GM12878 (cell line): Measurements from ENCODE around the gene BNIP2. TPM values are rescaled to one million over a fixed set of nuclear protein-coding genes. Genes with fewer than 3 reads are reported as not detected.

Experiments
- ATAC-seq: fragments of 200-7000 bp; cut with Tn5 transposase; 3 replicates; pipeline ENCODE4 v1.9.1; 2020; ENCODE audit warnings: mild to moderate bottlenecking, moderate library complexity
- BruUV-seq: library from RNA; stranded (reverse); fragments of 400-500 nt; replicated peaks from 2 replicates; lab custom pipeline; 2021; lab: Mats Ljungman, UMichigan
- CTCF ChIA-PET: fragments of 300-600 bp; sonication (Branson Sonifier 250); formaldehyde crosslinking; extraction: SDS; loops from one replicate; lab custom pipeline; 2021; ENCODE audit warnings: inconsistent platforms; lab: Yijun Ruan, JAX
- POLR2A ChIA-PET: fragments of 350-600 bp; formaldehyde crosslinking; extraction: SDS; loops from one replicate; lab custom pipeline; 2021; ENCODE audit warnings: inconsistent platforms; lab: Charles Lee
- RAD21 ChIA-PET: fragments of 300-600 bp; sonication (Branson Sonifier 250); formaldehyde crosslinking; loops from one replicate; lab custom pipeline; 2023; ENCODE audit warnings: antibody characterized with exemption; ENCODE audit not compliant: unreplicated experiment; lab: Charles Lee
- SMC1A ChIA-PET: fragments of 300-600 bp; sonication (Branson Sonifier 250); formaldehyde crosslinking; loops from one replicate; lab custom pipeline; 2023; ENCODE audit not compliant: unreplicated experiment, uncharacterized antibody; lab: Charles Lee
- DNase-seq: peaks from one replicate; pipeline ENCODE4 v3.0.0-alpha.2; 2011; ENCODE audit warnings: low read depth, low spot score
- FAIRE-seq: peaks from 3 replicates; lab custom pipeline; 2011; peaks lifted over from hg19 to GRCh38; lab: Jason Lieb, UNC
- H2AFZ ChIP-seq: 2 replicates; pipeline ENCODE4 v1.6.0; 2011; ENCODE audit warnings: low read depth, low read length, control low read depth; ENCODE audit not compliant: control insufficient read depth
- H3K27ac ChIP-seq: 2 replicates; pipeline ENCODE4 v1.5.1; 2011; ENCODE audit warnings: control low read depth; ENCODE audit not compliant: control insufficient read depth, insufficient read depth
- H3K27me3 ChIP-seq, 2 experiments: replicated peaks in 1 of 2; 2 replicates each; pipeline versions ENCODE4 v1.6.0 to v1.6.1; 2011; ENCODE audit warnings: low read length in 1 of 2; ENCODE audit not compliant: control insufficient read depth in 2 of 2, insufficient read depth in 2 of 2
- H3K36me3 ChIP-seq, 2 experiments: 2 replicates each; pipeline ENCODE4 v1.5.1; 2011; ENCODE audit warnings: low read length in 1 of 2; ENCODE audit not compliant: control insufficient read depth in 2 of 2, insufficient read depth in 2 of 2
- H3K4me1 ChIP-seq: 2 replicates; pipeline ENCODE4 v1.6.1; 2011; ENCODE audit warnings: mild to moderate bottlenecking, low read length, moderate library complexity, mixed read lengths; ENCODE audit not compliant: control insufficient read depth, insufficient read depth
- H3K4me2 ChIP-seq: 2 replicates; pipeline ENCODE4 v1.6.0; 2011; ENCODE audit warnings: control low read depth; ENCODE audit not compliant: control insufficient read depth, insufficient read depth
- H3K4me3 ChIP-seq: fragments of 200-600 bp; sonication (generic); 2 replicates; pipeline ENCODE4 v1.5.1; 2016
- H3K79me2 ChIP-seq: 2 replicates; pipeline ENCODE4 v1.6.0; 2011; ENCODE audit warnings: low read length; ENCODE audit not compliant: control insufficient read depth, insufficient read depth
- H3K9ac ChIP-seq: 2 replicates; pipeline ENCODE4 v1.8.0; 2011; ENCODE audit warnings: low read length, control low read depth, mixed read lengths; ENCODE audit not compliant: control insufficient read depth, insufficient read depth
- H3K9me3 ChIP-seq: replicated peaks from 3 replicates; pipeline ENCODE4 v1.5.1; 2011; ENCODE audit warnings: mild to moderate bottlenecking, low read length; ENCODE audit not compliant: control insufficient read depth, insufficient read depth
- H4K20me1 ChIP-seq: 2 replicates; pipeline ENCODE4 v1.6.0; 2011; ENCODE audit not compliant: control insufficient read depth, insufficient read depth
- ASH2L ChIP-seq: fragments of 300-600, 200-600 bp; sonication (generic); IDR thresholded peaks from 2 replicates; pipeline ENCODE4 v1.6.1; 2017; ENCODE audit warnings: low read depth, mild to moderate bottlenecking, borderline replicate concordance
- CBX5 ChIP-seq: sonication (generic); IDR thresholded peaks from 2 replicates; pipeline ENCODE4 v1.6.1; 2016; ENCODE audit warnings: low read depth, moderate library complexity, mild to moderate bottlenecking, inconsistent platforms
- HDAC2 ChIP-seq: fragments of 200-600 bp; sonication (generic); IDR thresholded peaks from 2 replicates; pipeline ENCODE4 v1.6.1; 2017
- MYB ChIP-seq: fragments of 150-350 bp; IDR thresholded peaks from 2 replicates; pipeline ENCODE4 v1.6.1; 2014; ENCODE audit warnings: mild to moderate bottlenecking, low read depth, low read length, borderline replicate concordance
- NBN ChIP-seq: fragments of 450-650 bp; IDR thresholded peaks from 2 replicates; pipeline ENCODE4 v1.6.1; 2016
- NR2F1 ChIP-seq: fragments of 450-650 bp; conservative IDR thresholded peaks from 2 replicates; pipeline ENCODE4 v1.6.1; 2017; ENCODE audit warnings: mild to moderate bottlenecking
- NRF1 ChIP-seq: conservative IDR thresholded peaks from 2 replicates; pipeline ENCODE4 v1.6.1; 2011; ENCODE audit warnings: mild to moderate bottlenecking, low read depth, low read length, improper control_type of control experiment
- SIN3A ChIP-seq: IDR thresholded peaks from 2 replicates; pipeline ENCODE4 v1.6.1; 2012; ENCODE audit warnings: low read depth, low read length, improper control_type of control experiment
- STAT1 ChIP-seq: fragments of 450-650 bp; conservative IDR thresholded peaks from 2 replicates; pipeline ENCODE4 v1.6.1; 2014; ENCODE audit warnings: antibody characterized with exemption, mild to moderate bottlenecking
- TBL1XR1 ChIP-seq: IDR thresholded peaks from 2 replicates; pipeline ENCODE4 v1.6.1; 2012; ENCODE audit warnings: low read depth, low read length, improper control_type of control experiment
- TCF3 ChIP-seq: IDR thresholded peaks from 2 replicates; pipeline ENCODE4 v1.6.1; 2012; ENCODE audit warnings: low read depth, mild to moderate bottlenecking, low read length, borderline replicate concordance; ENCODE audit not compliant: insufficient read depth
- ZNF384 ChIP-seq: IDR thresholded peaks from 2 replicates; pipeline ENCODE4 v1.6.1; 2012; ENCODE audit warnings: low read depth, mild to moderate bottlenecking, low read length, improper control_type of control experiment, borderline replicate concordance
- ZNF622 ChIP-seq: fragments of 450-650 bp; IDR thresholded peaks from 2 replicates; pipeline ENCODE4 v1.6.1; 2017; ENCODE audit warnings: mild to moderate bottlenecking, inconsistent platforms
- ZSCAN29 ChIP-seq: fragments of 450-650 bp; IDR thresholded peaks from 2 replicates; pipeline ENCODE4 v1.6.1; 2017; ENCODE audit warnings: mild to moderate bottlenecking, moderate library complexity
- WGBS: methylation state at CpG from one replicate; pipeline ENCODE4 v1.1.6; 2016; ENCODE audit warnings: low lambda C conversion rate; ENCODE audit not compliant: insufficient replicate concordance, insufficient coverage; ENCODE audit errors: missing lambda C conversion rate; 5-methylcytosine and 5-hydroxymethylcytosine counted together
- in situ Hi-C: fragments of 300-500 bp; cut with MboI; formaldehyde crosslinking; loops from 9 replicates; pipeline ENCODE4 v1.14.3; 2018; ENCODE audit warnings: mixed read lengths
- intact Hi-C: fragments of 100-400 bp; cut with micrococcal nuclease; formaldehyde crosslinking; loops from one replicate; pipeline ENCODE4 v1.14.2; 2022; ENCODE audit not compliant: unreplicated experiment
- polyA plus RNA-seq, 11 experiments: library from polyadenylated mRNA; depleted of rRNA in 4 of 11; unstranded in 6 of 11; stranded (reverse) in 5 of 11; fragments of >200 nt; fragmentation: Nextera tagmentation in 4 of 11; fragmentation: Illumina TruSeq in 1 of 11; extraction: Ambion mirVana in 4 of 11; extraction: Trizol in 1 of 11; gene quantifications; 1 replicate in 1 of 11; 2 replicates in 10 of 11; pipeline versions ENCODE4 v1.2.1 to v1.2.3, GENCODE V29; 2011 to 2016; ENCODE audit warnings: inconsistent platforms in 2 of 11, missing spikeins in 2 of 11, low read depth in 1 of 11
- total RNA-seq, 4 experiments: library from RNA; depleted of rRNA in 3 of 4; stranded (reverse); fragments of >200 nt in 3 of 4; fragmentation: Illumina TruSeq in 1 of 4; extraction: Trizol in 1 of 4; gene quantifications; 2 replicates each; pipeline versions ENCODE4 v1.2.1 to v1.2.3, GENCODE V29; 2013 to 2021
- TF ChIP-seq, protein P1 (sequence below): fragments of 450-650 bp; IDR thresholded peaks from 2 replicates; pipeline ENCODE4 v1.6.1; 2016; ENCODE audit warnings: mild to moderate bottlenecking
- TF ChIP-seq, protein P2 (sequence below): fragments of 450-650 bp; IDR thresholded peaks from 2 replicates; pipeline ENCODE4 v1.6.1; 2017; ENCODE audit warnings: borderline replicate concordance

Gene BNIP2
- total and polyA plus RNA-seq, 10 of the 15 experiments (the other 5 are each of a cell fraction or from before 2014, with no cell fraction given), result 29.9 to 122 (median 67.7) TPM

DNA sequence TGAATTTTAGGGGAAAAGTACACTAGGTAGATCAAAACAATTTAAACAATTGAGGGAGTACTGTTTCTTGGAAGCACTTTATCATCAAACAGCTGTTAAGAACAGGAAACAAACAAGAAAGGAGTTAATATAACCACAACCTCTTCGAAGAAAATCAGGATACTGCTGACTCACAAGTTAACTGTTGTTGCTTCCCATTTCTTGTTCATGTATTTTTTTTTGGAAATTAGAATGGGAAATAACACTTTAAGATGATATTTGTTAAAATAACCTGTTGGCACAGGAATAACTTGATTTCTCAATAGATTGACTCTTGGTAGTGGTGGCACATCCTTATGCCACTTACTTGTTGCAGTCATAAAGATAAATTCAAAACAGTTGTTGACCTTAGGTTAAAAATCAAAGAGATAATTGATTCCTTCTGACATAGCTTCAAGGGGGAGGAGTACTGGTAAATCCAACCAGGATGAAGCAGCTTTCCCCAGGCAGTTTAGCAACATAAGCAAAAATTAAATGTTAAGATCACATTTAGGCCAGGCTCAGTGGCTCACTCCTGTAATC lies 3.3 kb downstream of the BNIP2 start:
- H3K27me3 ChIP-seq, result no peaks in the 10 kb centered on the region
- peak overlapping the region; percentile 81 for H3K27ac ChIP-seq
- no TSS peak for BruUV-seq
- H3K9me3 ChIP-seq, result no peaks in the 10 kb centered on the region
- no peak for DNase-seq
- CTCF ChIA-PET, result interaction anchor here (0.7 to 0.9 kb wide), 2 partner anchors 153 to 490 kb away, joined by 3 read pairs; no protein-coding TSS in a partner anchor
- FAIRE-seq, result no peak
- in situ Hi-C loops, result no loop called here
- ATAC-seq, result no peak
- peak overlapping the region; percentile 0; the same call in 1 of the 2 replicates for H3K9ac ChIP-seq
- TF ChIP-seq NR2F1 (0 out of 2 replicates have a peak, but pooled peaks have one; percentile 19), TCF3 (no peak)
- TF ChIP-seq, all 136 proteins: peak for 1
- RAD21 ChIA-PET, result interaction anchor here (1.1 kb wide), 1 partner anchor 157 kb away, joined by 3 read pairs; no protein-coding TSS in a partner anchor
- H3K36me3 ChIP-seq, result peaks cover 1 to 8% of the 10 kb centered on the region in 2 experiments; a peak in 3 of 4 replicates
- H3K79me2 ChIP-seq, result peaks cover 59% of the 10 kb centered on the region
- intact Hi-C loops, result loop anchor here (5.0 kb wide), 1 partner anchor 711 kb away; the partner anchor contains the start of gene ANXA2
- POLR2A ChIA-PET, result no interaction called here
- H3K4me2 ChIP-seq, result peak overlapping the region; percentile 98
- H2AFZ ChIP-seq, result no peak overlapping the region
- SMC1A ChIA-PET, result interaction anchor here (0.9 to 1.9 kb wide), 4 partner anchors 61 to 698 kb away, joined by 3 to 5 read pairs (median 3); no protein-coding TSS in a partner anchor
- H4K20me1 ChIP-seq, result no peaks in the 10 kb centered on the region
- H3K4me1 ChIP-seq, result peaks cover 9% of the 10 kb centered on the region
- peak overlapping the region; percentile 65 for H3K4me3 ChIP-seq
- 6% methylated on average over 1 of the region's 1 CpG for WGBS

DNA sequence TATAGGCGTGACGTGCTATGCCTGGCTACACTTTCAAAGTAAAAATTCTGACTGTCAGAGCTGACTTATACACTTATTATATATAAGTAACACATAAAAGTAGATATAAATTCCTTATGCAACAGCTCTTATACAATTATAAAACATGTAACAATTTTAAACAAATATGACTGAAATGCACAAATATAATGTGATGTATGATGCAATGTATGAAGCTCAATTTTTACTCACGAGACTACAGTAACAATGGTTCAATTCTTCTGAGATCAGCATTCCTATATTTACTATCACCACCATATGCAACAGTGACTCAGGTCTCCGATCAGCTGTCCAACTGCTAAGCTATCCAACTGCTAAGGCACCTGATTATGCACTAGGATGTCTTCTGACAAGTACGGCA lies 8.2 kb downstream of the BNIP2 start:
- Histone ChIP-seq H3K4me3 (no peak overlapping the region), H3K36me3 (peaks cover 12 to 26% of the 10 kb centered on the region in 2 experiments; a peak in 3 of 4 replicates), H3K79me2 (peaks cover 27% of the 10 kb centered on the region), H3K27me3 (no peaks in the 10 kb centered on the region), H3K4me2 (no peak overlapping the region), H3K9me3 (no peaks in the 10 kb centered on the region), H2AFZ (no peak overlapping the region), H3K9ac (no peak overlapping the region), H3K27ac (no peak overlapping the region), H3K4me1 (no peaks in the 10 kb centered on the region), H4K20me1 (no peaks in the 10 kb centered on the region)
- ATAC-seq, result no peak
- ChIA-PET POLR2A (no interaction called here), RAD21 (no interaction called here), CTCF (interaction anchor here (0.6 to 1.0 kb wide), 3 partner anchors 11 to 771 kb away, joined by 3 to 4 read pairs (median 3); no protein-coding TSS in a partner anchor), SMC1A (interaction anchor here (0.9 kb wide), 1 partner anchor 24 kb away, joined by 3 read pairs; no protein-coding TSS in a partner anchor)
- BruUV-seq, result no TSS peak
- intact Hi-C loops (no loop called here), in situ Hi-C loops (no loop called here)
- 97% methylated on average over 4 of the region's 5 CpGs for WGBS
- FAIRE-seq, result no peak
- no peak for DNase-seq
- TF ChIP-seq ZNF384 (no peak), MYB (no peak), SIN3A (no peak), STAT1 (no peak), TBL1XR1 (no peak), NRF1 (no peak), ZSCAN29 (no peak), HDAC2 (no peak), ASH2L (no peak), ZNF622 (no peak), NBN (no peak), CBX5 (no peak)
- TF ChIP-seq, protein P1, sequence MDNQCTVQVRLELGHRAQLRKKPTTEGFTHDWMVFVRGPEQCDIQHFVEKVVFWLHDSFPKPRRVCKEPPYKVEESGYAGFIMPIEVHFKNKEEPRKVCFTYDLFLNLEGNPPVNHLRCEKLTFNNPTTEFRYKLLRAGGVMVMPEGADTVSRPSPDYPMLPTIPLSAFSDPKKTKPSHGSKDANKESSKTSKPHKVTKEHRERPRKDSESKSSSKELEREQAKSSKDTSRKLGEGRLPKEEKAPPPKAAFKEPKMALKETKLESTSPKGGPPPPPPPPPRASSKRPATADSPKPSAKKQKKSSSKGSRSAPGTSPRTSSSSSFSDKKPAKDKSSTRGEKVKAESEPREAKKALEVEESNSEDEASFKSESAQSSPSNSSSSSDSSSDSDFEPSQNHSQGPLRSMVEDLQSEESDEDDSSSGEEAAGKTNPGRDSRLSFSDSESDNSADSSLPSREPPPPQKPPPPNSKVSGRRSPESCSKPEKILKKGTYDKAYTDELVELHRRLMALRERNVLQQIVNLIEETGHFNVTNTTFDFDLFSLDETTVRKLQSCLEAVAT, result no peak
- TF ChIP-seq, protein P2, sequence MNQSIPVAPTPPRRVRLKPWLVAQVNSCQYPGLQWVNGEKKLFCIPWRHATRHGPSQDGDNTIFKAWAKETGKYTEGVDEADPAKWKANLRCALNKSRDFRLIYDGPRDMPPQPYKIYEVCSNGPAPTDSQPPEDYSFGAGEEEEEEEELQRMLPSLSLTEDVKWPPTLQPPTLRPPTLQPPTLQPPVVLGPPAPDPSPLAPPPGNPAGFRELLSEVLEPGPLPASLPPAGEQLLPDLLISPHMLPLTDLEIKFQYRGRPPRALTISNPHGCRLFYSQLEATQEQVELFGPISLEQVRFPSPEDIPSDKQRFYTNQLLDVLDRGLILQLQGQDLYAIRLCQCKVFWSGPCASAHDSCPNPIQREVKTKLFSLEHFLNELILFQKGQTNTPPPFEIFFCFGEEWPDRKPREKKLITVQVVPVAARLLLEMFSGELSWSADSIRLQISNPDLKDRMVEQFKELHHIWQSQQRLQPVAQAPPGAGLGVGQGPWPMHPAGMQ, result no peak
